Skin of body (tissue), 2 donors: ENCODE data around the gene CCDC167. TPM values are rescaled to one million over a fixed set of nuclear protein-coding genes. Genes with fewer than 3 reads are reported as not detected.

Source experiments
- DNase-seq: peaks from one replicate; lab custom pipeline; 2025; lab: John Stamatoyannopoulos, UW
- total RNA-seq: library from RNA; depleted of rRNA; stranded (reverse); fragments of >200 nt; gene quantifications from one replicate; pipeline ENCODE4 v1.2.3, GENCODE V29; 2014

Gene CCDC167
- total RNA-seq, 1 donor from 2014 or later: 7.4 TPM

DNA sequence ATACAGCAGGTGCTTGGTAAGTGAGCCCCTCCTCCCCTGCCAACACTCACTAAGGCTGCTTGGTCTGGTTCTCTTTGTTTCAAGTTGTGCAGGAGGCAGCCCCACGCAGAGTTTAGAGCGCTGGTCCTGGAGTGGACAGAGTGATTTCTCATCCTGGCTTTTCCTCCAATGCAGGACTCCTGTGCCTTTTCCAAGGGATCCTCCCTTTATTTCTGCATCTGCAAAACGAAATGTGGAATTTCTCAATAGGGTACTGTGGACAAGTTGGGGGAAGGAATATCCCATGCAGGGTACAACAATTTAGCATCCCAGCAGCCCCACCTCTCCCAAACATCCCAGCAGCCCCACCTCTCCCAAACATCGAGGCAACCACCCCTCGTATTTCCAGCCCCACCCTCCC lies 30.6 kb upstream of the CCDC167 start:
- no peak for DNase-seq

GRCh38 chr6:37528541-37528940 lies 28.8 kb upstream of the CCDC167 start:
- DNase-seq: no peak

DNA sequence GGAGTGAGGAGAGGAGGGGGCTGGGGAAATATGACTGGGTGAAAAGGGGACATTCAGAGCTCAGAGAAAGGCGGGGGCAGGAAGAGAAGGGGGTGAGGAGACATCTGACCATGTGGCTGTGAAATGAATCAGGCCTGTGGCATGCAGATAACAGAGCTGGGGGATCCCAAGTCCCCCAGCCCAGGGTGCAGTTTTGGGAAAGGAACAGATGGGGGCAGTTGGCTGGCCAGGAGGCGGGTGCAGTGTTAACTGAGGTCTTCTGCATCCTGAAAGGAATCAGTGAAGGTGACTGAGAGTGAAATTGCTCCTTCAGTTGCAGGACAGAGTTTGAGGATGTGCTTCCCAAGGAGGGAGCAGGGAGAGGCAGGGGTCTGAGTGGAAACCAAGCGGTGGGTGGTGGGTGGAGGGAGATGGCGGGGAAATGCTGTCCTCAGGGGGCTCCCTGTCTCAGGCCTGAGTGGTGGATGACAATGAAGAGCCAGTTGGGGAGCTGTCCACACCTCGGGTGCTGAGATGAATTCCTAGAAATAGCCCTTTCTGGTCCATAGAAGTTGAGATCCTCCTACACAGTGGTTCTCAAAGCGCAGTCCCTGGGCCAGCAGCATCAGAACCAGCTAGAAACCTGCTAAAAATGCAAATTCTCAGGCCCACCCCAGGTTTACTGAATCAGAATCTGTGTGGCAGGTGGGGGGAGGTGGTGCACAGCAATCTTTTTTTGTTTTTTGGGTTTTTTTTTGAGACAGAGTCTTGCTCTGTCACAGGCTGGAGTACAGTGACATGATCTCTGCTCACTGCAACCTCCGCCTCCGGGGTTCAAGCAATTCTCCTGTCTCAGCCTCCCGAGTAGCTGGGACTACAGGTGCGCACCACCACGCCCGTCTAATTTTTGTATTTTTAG lies 26.0 kb upstream of the CCDC167 start:
- no peak for DNase-seq

- DNase-seq: no peak
These were observed 25.3 kb upstream of the CCDC167 start for GRCh38 chr6:37524970-37525318.

DNA sequence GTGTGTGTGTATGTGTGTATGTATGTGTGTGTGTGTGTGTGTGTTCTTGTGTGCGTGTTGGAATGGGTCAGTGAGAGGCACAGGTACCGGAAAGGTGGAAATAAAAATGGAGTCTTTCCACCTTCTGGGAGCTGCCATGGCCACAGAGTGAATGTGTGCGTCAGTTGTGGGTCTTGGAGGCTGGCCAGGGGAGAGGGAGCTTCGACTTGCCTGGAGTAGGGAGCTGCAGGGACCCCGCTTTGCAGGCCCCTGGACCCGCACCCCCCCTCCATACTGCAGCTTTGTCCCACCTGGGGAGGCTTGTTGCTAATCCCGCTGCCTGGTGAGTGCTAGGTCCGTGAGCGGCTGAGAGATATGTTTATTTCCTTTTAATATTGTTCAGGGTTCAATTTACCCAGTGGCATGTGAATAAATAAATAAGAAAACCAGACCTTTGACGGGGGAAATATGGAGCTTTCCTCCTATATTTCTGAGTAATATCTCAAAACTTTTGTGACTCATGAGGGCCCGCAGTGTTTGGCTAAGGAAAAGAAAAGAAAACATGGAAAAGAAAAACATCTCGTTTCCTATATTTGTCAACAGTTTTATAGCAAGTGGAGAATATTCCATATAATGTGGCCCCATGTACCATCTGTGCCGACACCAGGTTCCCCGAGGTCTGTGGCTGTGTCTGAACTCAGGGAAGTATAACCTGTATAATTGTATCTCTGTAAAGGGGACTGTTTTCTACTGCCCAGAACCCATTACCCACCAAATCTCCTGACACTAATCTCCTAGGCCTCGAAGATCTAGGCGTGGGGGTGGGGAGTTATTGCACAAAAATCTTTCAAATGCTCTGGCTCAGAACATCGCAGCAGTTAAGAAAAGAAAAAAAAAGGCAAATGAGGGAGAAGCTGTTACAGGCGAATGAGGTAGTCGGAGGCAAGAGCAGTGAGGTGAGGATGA lies 24.6 kb upstream of the CCDC167 start:
- no peak for DNase-seq

DNA sequence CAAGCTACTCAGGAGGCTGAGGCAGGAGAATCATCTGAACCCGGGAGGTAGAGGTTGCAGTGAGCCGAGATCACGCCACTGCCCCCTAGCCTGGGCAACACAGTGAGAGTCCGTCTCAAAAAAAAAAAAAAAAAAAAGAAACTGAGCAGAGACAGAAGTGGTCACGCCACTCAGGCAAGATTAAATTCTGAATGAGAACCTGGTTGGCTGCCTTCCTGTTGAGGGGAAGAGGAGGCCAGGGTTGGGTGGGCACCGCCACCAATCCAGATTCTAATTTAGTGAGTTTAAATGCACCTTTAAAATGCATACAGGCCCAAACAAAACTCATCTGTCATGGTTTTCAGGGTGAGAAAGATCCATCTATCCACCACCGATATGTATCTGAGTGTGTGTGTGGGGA lies 23.7 kb upstream of the CCDC167 start:
- no peak for DNase-seq

- no peak for DNase-seq
These were observed 23.1 kb upstream of the CCDC167 start for GRCh38 chr6:37522836-37523235.

DNA sequence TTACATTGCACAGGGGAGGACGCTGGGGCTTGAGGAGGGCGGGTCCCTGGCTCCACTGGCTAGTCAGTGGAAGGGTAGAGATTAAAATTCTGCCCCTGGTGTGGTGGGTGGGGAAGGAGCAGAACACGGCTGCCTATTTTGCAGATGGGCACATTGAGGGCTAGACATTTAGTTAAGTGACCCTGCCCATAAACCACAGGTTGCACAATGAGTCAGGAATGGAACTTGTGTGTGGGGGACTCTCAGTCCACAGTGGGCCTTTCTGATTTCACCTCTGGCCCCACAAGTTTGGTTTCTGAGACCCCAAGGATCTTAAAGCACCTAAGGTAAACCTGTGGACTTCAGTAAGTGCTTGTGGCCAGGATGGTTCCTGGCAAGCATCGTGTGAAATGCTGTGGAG lies 22.0 kb upstream of the CCDC167 start:
- DNase-seq: no peak

DNA sequence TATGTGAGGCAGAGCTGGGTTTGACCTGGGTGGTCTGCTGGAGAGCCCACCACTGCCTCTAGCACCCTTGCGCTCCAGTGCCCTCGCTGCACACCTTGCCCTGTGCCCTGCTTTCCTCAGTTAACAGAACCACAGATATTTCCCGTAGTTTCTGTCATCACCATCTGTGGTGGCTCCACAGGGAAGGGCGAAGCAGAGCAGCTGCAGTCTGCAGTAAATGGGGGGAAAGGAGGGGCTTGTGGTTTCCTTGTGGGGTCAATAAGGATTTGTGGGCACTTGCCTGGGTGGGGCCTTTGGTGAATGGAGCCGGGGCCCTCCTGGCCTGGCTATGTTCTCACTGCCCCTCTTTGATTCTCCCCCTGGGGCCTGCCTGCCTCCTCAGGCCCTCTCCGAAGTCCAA lies 21.2 kb upstream of the CCDC167 start:
- no peak for DNase-seq

DNA sequence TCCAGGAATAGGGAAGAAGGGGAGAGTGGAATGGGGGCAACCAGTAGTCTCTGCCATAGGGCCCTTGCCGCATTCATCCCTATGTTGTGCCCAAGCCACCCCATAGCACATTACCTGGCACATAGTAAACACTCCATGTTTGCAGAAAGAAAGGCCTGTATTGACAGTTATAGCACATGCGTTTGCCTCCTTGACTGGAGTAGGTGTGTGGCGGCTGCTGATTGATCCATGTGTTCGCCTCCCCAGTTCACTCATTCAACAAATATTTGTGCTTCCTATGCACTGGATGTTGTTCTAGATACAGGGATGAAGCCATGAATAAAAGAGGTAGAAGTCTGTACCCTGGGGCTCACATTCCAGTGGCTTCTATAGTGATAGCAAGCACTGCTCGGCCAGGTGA lies 19.8 kb upstream of the CCDC167 start:
- DNase-seq: no peak

- no peak for DNase-seq
These were observed 18.4 kb upstream of the CCDC167 start for GRCh38 chr6:37518116-37518515.

- DNase-seq: no peak
These were observed 17.7 kb upstream of the CCDC167 start for GRCh38 chr6:37517411-37517812.

- DNase-seq: no peak
These were observed 17.3 kb upstream of the CCDC167 start for GRCh38 chr6:37516920-37517405.

DNA sequence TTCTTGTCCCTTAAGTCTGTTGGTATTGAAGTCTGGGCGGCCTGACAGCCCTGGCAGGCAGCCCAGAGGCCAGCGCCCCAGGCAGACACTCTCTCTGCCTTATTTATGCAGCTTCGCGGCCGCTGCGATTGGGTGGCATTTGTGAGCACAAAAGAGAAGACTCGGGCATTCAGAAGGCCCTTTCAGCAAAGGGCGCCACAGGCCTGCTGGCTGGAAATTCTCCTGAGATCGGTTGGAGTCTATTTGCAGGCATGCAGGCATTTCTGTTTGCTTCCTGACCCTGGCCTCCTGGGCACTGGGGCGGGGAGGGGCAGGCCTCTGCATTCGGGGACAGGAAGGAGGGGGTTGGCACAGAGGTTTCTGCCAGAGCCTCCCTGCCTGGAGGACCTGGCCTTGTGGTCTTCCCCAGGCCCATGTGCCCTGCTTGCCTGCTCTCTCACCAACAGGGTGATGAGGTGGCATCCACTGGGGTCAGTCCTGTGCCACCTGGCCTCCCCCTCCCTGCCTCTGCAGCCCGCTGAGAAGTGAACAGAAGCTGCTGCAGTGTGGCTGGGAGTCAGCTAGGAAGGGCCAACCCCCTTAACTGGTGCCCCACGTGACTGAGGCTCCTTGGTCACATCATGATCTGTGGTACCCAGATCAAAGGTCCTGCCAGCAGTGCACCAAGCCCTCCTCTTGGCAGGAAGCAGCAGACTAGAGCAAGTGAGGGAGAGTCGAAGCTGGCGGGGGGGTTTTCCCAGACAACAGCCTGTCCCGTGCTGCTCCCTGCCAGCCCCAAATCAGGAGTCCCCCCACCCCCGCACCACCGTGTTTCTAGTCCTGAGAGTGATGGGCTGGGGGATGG lies 16.6 kb upstream of the CCDC167 start:
- DNase-seq: no peak

DNA sequence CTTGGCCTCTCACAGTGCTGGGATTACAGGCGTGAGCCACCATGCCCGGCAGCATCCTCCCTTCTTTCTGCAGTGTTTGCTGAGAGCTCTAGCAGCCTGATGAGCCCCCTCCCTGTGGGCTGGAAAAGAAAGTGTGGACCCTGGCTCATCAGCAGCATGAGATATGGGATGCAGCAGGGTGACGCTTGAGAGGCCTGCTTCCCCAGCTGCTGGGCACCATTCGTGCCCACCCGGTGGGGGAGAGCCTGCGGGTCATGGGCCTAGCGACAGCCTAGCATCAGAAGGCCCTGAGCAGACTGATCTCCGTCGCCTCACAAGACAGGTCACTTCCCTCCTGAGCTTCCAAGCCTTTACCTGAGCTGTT lies 16.0 kb upstream of the CCDC167 start:
- DNase-seq: no peak

DNA sequence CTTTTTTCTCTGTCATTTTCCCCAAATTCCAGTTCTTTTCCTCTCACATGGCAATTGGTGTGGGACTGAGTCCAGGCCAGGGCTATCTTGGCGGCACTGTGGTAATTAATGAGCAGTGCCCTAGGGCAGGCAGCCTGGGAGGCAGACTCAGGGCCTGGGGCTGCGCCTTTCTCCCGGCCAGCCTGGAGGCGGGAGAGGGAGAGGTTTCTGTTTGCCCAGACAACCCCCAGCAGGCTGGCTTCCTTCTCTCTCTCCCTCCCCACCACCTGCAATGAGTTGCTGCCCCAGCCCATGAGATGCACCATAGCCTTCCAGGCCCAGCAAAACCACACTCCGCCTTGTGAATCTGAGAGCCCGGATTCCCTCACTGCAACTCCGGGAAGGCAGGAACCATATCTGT lies 15.1 kb upstream of the CCDC167 start:
- no peak for DNase-seq

GRCh38 chr6:37514321-37514771 lies 14.7 kb upstream of the CCDC167 start:
- no peak for DNase-seq

DNA sequence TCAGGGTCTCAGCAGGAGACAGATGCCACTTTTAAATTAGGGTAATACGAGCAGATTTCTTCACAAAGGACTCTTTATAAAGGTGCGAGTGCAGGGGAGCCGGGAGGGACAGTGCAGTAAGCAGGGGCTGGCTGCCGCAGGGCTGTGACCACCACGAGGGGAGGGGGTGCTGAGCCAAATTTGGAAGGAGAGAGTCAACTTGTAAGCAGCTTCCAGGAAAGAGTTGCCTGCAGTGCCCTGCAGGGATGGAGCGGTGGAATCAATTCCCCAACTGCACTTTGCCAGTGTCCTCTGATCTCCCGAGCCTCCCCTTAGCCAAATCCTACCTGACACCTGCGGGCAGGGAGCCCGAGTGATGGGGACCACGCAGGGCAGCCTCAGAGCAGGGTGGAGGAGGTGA lies 13.9 kb upstream of the CCDC167 start:
- DNase-seq: no peak

GRCh38 chr6:37513155-37513554 lies 13.5 kb upstream of the CCDC167 start:
- no peak for DNase-seq

GRCh38 chr6:37512400-37513011 lies 12.8 kb upstream of the CCDC167 start:
- no peak for DNase-seq

GRCh38 chr6:37511910-37512399 lies 12.3 kb upstream of the CCDC167 start:
- DNase-seq: no peak
